Hindlimb muscle (tissue), 1 donor: ENCODE results near the gene GRIFIN. TPM values are rescaled to one million over a fixed set of nuclear protein-coding genes. Genes with fewer than 3 reads are reported as not detected.
A peak's percentile ranks its signal among the peaks of the same experiment; 100 is the strongest.

Experiments used
- DNase-seq: peaks from one replicate; pipeline ENCODE4 v3.0.0-alpha.2; 2013
- polyA plus RNA-seq: library from polyadenylated mRNA; unstranded; fragments of 120-200 nt; gene quantifications from one replicate; pipeline ENCODE4 v1.2.1, GENCODE V29; 2013; ENCODE audit not compliant: insufficient read length

GRIFIN gene
- polyA plus RNA-seq, 1 donor = not detected

GRCh38 chr7:2452643-2453270, 23.4 kb downstream of the GRIFIN start:
- no peak for DNase-seq

GRCh38 chr7:2452074-2452507, 24.1 kb downstream of the GRIFIN start:
- no peak for DNase-seq

- DNase-seq = peak; percentile 84
These were observed 24.8 kb downstream of the GRIFIN start for GRCh38 chr7:2451171-2452073.

GRCh38 chr7:2450198-2451107, 25.7 kb downstream of the GRIFIN start:
- DNase-seq = no peak

- DNase-seq = no peak
These were observed 29.5 kb downstream of the GRIFIN start for GRCh38 chr7:2446676-2447075.

- DNase-seq = no peak
These were observed 30.2 kb downstream of the GRIFIN start for GRCh38 chr7:2445898-2446555.

GRCh38 chr7:2445047-2445446, 31.2 kb downstream of the GRIFIN start:
- DNase-seq = no peak

GRCh38 chr7:2444476-2444875, 31.7 kb downstream of the GRIFIN start:
- no peak for DNase-seq

GRCh38 chr7:2443491-2443890, 32.7 kb downstream of the GRIFIN start:
- DNase-seq = no peak

- no peak for DNase-seq
These were observed 34.7 kb downstream of the GRIFIN start for GRCh38 chr7:2441430-2442058.

- no peak for DNase-seq
These were observed 35.5 kb downstream of the GRIFIN start for GRCh38 chr7:2440608-2441245.

- DNase-seq = no peak
These were observed 37.4 kb downstream of the GRIFIN start for GRCh38 chr7:2438775-2439174.

- no peak for DNase-seq
These were observed 38.0 kb downstream of the GRIFIN start for GRCh38 chr7:2438186-2438585.

- DNase-seq = no peak
These were observed 38.6 kb downstream of the GRIFIN start for GRCh38 chr7:2437537-2438148.

GRCh38 chr7:2437136-2437535, 39.1 kb downstream of the GRIFIN start:
- DNase-seq = no peak

- no peak for DNase-seq
These were observed 39.7 kb downstream of the GRIFIN start for GRCh38 chr7:2436341-2437104.

GRCh38 chr7:2435146-2435545, 41.1 kb downstream of the GRIFIN start:
- DNase-seq = no peak

GRCh38 chr7:2433713-2434550, 42.3 kb downstream of the GRIFIN start:
- no peak for DNase-seq
